A549 (cell line): ENCODE data around the gene DNAJA3. TPM values are rescaled to one million over a fixed set of nuclear protein-coding genes. Genes with fewer than 3 reads are reported as not detected.

Experiments used
- ATAC-seq, 2 experiments: fragments of 200-7000 bp in 1 of 2; fragments of >200 bp in 1 of 2; cut with Nextera tagmentation in 1 of 2; cut with Tn5 transposase in 1 of 2; 3 replicates each; pipeline versions ENCODE4 v1.8.0 to v1.9.1; 2018 to 2020; ENCODE audit warnings: mild to moderate bottlenecking in 1 of 2, moderate library complexity in 1 of 2
- CTCF ChIA-PET: fragments of 300-600 bp; sonication (Branson Sonifier 250); formaldehyde crosslinking; extraction: SDS; loops from one replicate; lab custom pipeline; 2021; ENCODE audit warnings: antibody characterized with exemption, inconsistent platforms; lab: Yijun Ruan, JAX
- POLR2A ChIA-PET: fragments of 350-600 bp; formaldehyde crosslinking; extraction: SDS; loops from one replicate; lab custom pipeline; 2021; ENCODE audit warnings: antibody characterized with exemption, inconsistent platforms; lab: Yijun Ruan, JAX
- DNase-seq, 2 experiments: peaks; one replicate each; pipeline versions ENCODE4 v3.0.0 to v3.0.0-alpha.2; 2011 to 2016; ENCODE audit warnings: low read depth in 1 of 2, low spot score in 1 of 2
- FAIRE-seq: peaks from 2 replicates; lab custom pipeline; 2011; peaks lifted over from hg19 to GRCh38; lab: Jason Lieb, UNC
- H3K27ac ChIP-seq, 2 experiments: fragments of >200 bp; sonication (Bioruptor Twin); formaldehyde crosslinking; 3 replicates each; pipeline ENCODE4 v1.5.1; 2016 to 2017
- H3K4me1 ChIP-seq: fragments of >200 bp; sonication (Bioruptor Twin); formaldehyde crosslinking; 3 replicates; pipeline ENCODE4 v1.6.1; 2016
- H3K4me2 ChIP-seq: fragments of >200 bp; sonication (Bioruptor Twin); formaldehyde crosslinking; 3 replicates; pipeline ENCODE4 v1.6.1; 2016
- H3K4me3 ChIP-seq: fragments of >200 bp; sonication (Bioruptor Twin); formaldehyde crosslinking; 3 replicates; pipeline ENCODE4 v1.5.1; 2016
- H3K9me3 ChIP-seq: fragments of >200 bp; sonication (Bioruptor Twin); formaldehyde crosslinking; 3 replicates; pipeline ENCODE4 v1.6.1; 2016
- CBX8 ChIP-seq: fragments of 200-600 bp; sonication (generic); IDR thresholded peaks from 2 replicates; pipeline ENCODE4 v1.6.1; 2016
- CHD2 ChIP-seq: fragments of 150-350 bp; IDR thresholded peaks from 2 replicates; pipeline ENCODE4 v1.6.1; 2014; ENCODE audit warnings: low read length; ENCODE audit not compliant: partially characterized antibody
- EHMT2 ChIP-seq: fragments of 200-600 bp; sonication (generic); IDR thresholded peaks from 2 replicates; pipeline ENCODE4 v1.6.1; 2016; ENCODE audit warnings: antibody characterized with exemption, low read depth, mild to moderate bottlenecking, moderate library complexity
- FOXS1 ChIP-seq: fragments of 250-450 bp; sonication (Bioruptor Pico); IDR thresholded peaks from 2 replicates; pipeline ENCODE4 v1.5.0; 2020; ENCODE audit warnings: mild to moderate bottlenecking, moderate library complexity
- HEYL ChIP-seq: fragments of 250-450 bp; sonication (Bioruptor Pico); IDR thresholded peaks from 2 replicates; pipeline ENCODE4 v1.8.0; 2021; ENCODE audit warnings: mild to moderate bottlenecking, moderate library complexity
- HOXA7 ChIP-seq: fragments of 250-450 bp; sonication (Bioruptor Pico); IDR thresholded peaks from 2 replicates; pipeline ENCODE4 v1.5.0; 2020; ENCODE audit warnings: mild to moderate bottlenecking, moderate library complexity
- HOXB13 ChIP-seq: fragments of 250-450 bp; sonication (Bioruptor Pico); IDR thresholded peaks from 2 replicates; pipeline ENCODE4 v1.5.0; 2020; ENCODE audit warnings: low read depth, mild to moderate bottlenecking, moderate library complexity
- KDM5A ChIP-seq: fragments of 200-600 bp; sonication (generic); IDR thresholded peaks from 2 replicates; pipeline ENCODE4 v1.6.1; 2016; ENCODE audit warnings: antibody characterized with exemption, mild to moderate bottlenecking
- MAFK ChIP-seq: fragments of 450-650 bp; IDR thresholded peaks from 2 replicates; pipeline ENCODE4 v1.6.1; 2014; ENCODE audit not compliant: partially characterized antibody
- MAZ ChIP-seq: fragments of 150-350 bp; IDR thresholded peaks from 2 replicates; pipeline ENCODE4 v1.6.1; 2014; ENCODE audit warnings: antibody characterized with exemption, low read depth, low read length, borderline replicate concordance
- NPAS2 ChIP-seq: fragments of 250-450 bp; sonication (Bioruptor Pico); IDR thresholded peaks from 2 replicates; pipeline ENCODE4 v1.8.0; 2022; ENCODE audit warnings: mild to moderate bottlenecking, moderate library complexity, borderline replicate concordance
- PBX3 ChIP-seq: IDR thresholded peaks from 2 replicates; pipeline ENCODE4 v1.6.1; 2012
- PHF8 ChIP-seq: fragments of 200-600 bp; sonication (generic); IDR thresholded peaks from 2 replicates; pipeline ENCODE4 v1.6.1; 2016; ENCODE audit warnings: low read depth, mild to moderate bottlenecking, antibody characterized with exemption, moderate library complexity, borderline replicate concordance
- POLR2A ChIP-seq: IDR thresholded peaks from 2 replicates; pipeline ENCODE4 v1.6.1; 2012; ENCODE audit warnings: mild to moderate bottlenecking, low read length
- SREBF2 ChIP-seq: fragments of 450-650 bp; IDR thresholded peaks from 2 replicates; pipeline ENCODE4 v1.6.1; 2014; ENCODE audit warnings: mild to moderate bottlenecking, moderate library complexity
- TFCP2L1 ChIP-seq: fragments of 250-450 bp; sonication (Bioruptor Pico); IDR thresholded peaks from 2 replicates; pipeline ENCODE4 v1.5.0; 2021; ENCODE audit warnings: mild to moderate bottlenecking
- TP53 ChIP-seq: fragments of 250-450 bp; sonication (Bioruptor Pico); IDR thresholded peaks from 2 replicates; pipeline ENCODE4 v1.5.0; 2021; ENCODE audit warnings: mild to moderate bottlenecking, moderate library complexity
- USF2 ChIP-seq: fragments of 450-650 bp; IDR thresholded peaks from 2 replicates; pipeline ENCODE4 v1.6.1; 2014; ENCODE audit warnings: antibody characterized with exemption
- ZNF302 ChIP-seq: fragments of 250-450 bp; sonication (Bioruptor Pico); IDR thresholded peaks from 2 replicates; pipeline ENCODE4 v1.9.0; 2021; ENCODE audit warnings: inconsistent platforms, mild to moderate bottlenecking, moderate library complexity
- ZSCAN20 ChIP-seq: fragments of 250-450 bp; sonication (Bioruptor Pico); IDR thresholded peaks from 2 replicates; pipeline ENCODE4 v1.8.0; 2022; ENCODE audit warnings: mild to moderate bottlenecking, moderate library complexity
- WGBS: methylation state at CpG from one replicate; pipeline ENCODE4 v1.1.6; 2017; ENCODE audit errors: missing lambda C conversion rate; 5-methylcytosine and 5-hydroxymethylcytosine counted together
- polyA plus RNA-seq, 4 experiments: library from polyadenylated mRNA; depleted of rRNA in 3 of 4; stranded (reverse); fragments of >200 nt; fragmentation: RNase III in 1 of 4; extraction: RNeasy Plus Mini Kit Qiagen cat#74134 plus additional on column Dnase treatment in 1 of 4; gene quantifications; 2 replicates in 3 of 4; 3 replicates in 1 of 4; pipeline ENCODE4 v1.2.3, GENCODE V29; 2011 to 2017
- TF ChIP-seq, protein P1 (sequence below): IDR thresholded peaks from 2 replicates; pipeline ENCODE4 v1.6.1; 2012; ENCODE audit warnings: low read depth, borderline replicate concordance
- TF ChIP-seq, protein P2 (sequence below): fragments of >200 bp; sonication (Bioruptor Twin); formaldehyde crosslinking; IDR thresholded peaks from 2 replicates; pipeline ENCODE4 v1.6.1; 2016

Gene DNAJA3
- polyA plus RNA-seq, 2 of the 4 experiments (the other 2 are of a cell fraction), result 64.6 to 77.2 TPM

DNA sequence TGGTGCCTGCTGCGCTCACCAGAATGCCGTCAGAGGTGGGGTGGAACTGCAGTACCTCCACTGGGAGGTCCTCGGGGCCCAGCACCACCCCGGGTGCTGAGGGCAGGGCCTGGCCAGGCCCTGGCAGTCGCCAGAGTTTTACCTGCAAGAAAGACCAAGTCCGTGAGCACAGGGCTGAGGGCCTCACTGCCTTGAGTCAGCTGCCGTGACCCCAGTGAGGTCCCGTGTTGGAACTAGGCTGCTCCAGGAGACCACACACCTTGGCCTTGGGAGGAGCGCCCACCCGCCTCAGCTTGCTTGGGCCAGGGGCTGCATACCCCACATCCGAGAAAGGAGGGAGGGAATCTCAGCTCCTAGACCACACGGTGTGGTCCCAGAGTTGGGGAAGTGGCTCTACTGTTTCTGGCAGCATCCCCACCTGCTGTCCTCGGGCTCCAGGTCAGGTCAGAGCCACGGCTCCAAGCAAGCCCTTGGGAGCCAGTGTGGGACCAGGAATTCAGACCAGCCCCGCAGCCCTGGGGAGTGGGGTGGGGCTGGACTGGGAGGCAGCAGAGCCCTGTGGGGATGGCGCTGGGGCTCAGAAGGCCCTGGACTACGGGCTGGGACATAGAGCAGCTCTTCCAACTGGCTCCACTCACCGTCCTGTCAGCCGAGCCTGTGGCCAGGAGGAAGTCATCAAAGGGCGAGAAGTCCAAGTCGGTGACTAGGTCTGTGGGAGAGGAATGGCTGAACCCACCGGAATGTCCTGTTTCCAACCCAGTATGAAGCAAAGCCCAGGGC is 17.9 kb upstream of the DNAJA3 start:
- H3K4me1 ChIP-seq, result no peaks in the 10 kb centered on the region
- DNase-seq (no peak), ATAC-seq (no peak), FAIRE-seq (no peak)
- H3K27ac ChIP-seq, result no peak overlapping the region
- H3K4me2 ChIP-seq, result no peak overlapping the region
- no peak for TF ChIP-seq SREBF2
- ChIA-PET CTCF (interaction anchor here (1.2 to 32.6 kb wide), 3 partner anchors 23 to 97 kb away, joined by 3 to 833 read pairs (median 638); partner anchors contain the start of gene VASN), POLR2A (no interaction called here)
- no peaks in the 10 kb centered on the region for H3K9me3 ChIP-seq
- WGBS, result 95% methylated on average over 18 of the region's 22 CpGs
- H3K4me3 ChIP-seq, result no peak overlapping the region

- no peaks in the 10 kb centered on the region for H3K9me3 ChIP-seq
- 94% methylated on average over 7 of the region's 10 CpGs for WGBS
- DNase-seq (no peak), ATAC-seq (no peak), FAIRE-seq (no peak)
- no peak overlapping the region for H3K4me3 ChIP-seq
- H3K4me2 ChIP-seq, result no peak overlapping the region
- POLR2A ChIA-PET, result no interaction called here
- no peaks in the 10 kb centered on the region for H3K4me1 ChIP-seq
- CTCF ChIA-PET, result interaction anchor here (1.2 to 32.6 kb wide), 3 partner anchors 24 to 98 kb away, joined by 3 to 833 read pairs (median 638); partner anchors contain the start of gene VASN
- no peak overlapping the region for H3K27ac ChIP-seq
- TF ChIP-seq KDM5A (no peak), HOXB13 (CRISPR knock-in tag) (no peak), TP53 (CRISPR knock-in tag) (no peak), ZSCAN20 (no peak), TFCP2L1 (CRISPR knock-in tag) (no peak), EHMT2 (no peak), PHF8 (no peak), CBX8 (no peak), POLR2A (no peak), FOXS1 (CRISPR knock-in tag) (no peak), HOXA7 (no peak), NPAS2 (no peak)
- TF ChIP-seq, protein P1, sequence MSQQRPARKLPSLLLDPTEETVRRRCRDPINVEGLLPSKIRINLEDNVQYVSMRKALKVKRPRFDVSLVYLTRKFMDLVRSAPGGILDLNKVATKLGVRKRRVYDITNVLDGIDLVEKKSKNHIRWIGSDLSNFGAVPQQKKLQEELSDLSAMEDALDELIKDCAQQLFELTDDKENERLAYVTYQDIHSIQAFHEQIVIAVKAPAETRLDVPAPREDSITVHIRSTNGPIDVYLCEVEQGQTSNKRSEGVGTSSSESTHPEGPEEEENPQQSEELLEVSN, result no peak
- TF ChIP-seq, protein P2, sequence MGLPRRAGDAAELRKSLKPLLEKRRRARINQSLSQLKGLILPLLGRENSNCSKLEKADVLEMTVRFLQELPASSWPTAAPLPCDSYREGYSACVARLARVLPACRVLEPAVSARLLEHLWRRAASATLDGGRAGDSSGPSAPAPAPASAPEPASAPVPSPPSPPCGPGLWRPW, result no peak
Measured at GRCh38 chr16:4408323-4408690, 17.4 kb upstream of the DNAJA3 start.

DNA sequence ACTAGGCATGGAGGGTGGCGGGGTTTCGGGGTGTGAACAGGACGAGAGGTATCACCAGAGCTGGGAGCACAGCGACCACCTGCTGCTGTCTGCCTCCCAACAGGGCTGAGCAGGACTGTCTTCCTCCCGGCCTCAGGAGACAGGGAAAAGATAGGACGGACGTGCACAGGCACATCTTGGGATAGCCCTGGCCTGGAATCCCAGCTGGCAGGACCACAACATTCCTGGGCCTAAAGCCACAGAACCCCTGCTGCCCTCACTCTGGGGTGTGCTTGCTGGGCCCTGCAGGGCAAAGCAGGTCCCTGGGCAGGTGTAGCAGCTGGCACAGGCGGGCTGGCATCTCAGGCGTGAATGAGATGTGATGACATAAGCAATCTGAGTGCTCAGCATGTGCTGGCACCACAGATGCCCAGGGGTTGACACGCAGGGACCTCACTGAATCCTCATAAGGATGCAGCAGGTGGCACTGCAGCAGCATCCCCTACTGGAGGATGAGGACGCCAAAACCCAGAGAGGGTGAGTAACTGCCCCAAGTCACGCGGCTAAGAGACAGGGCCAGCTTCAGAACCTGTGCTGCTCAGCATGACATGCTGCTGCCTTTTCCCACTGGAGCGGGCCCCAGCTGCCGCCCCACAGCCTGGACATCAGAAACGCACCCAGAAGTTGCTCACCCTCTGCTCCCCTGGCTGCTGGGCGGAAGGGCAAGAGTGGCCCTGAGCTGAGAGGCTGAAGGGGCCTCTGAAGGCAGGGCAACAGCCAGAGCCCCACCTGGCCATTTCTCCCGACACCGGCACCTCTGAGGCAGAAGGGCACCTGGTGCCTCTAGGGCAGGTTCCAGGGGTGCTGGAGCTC is 16.4 kb upstream of the DNAJA3 start:
- H3K4me2 ChIP-seq, result no peak overlapping the region
- DNase-seq, result peak; percentile 35 to 51
- no peaks in the 10 kb centered on the region for H3K9me3 ChIP-seq
- H3K27ac ChIP-seq, result no peak overlapping the region
- no peak overlapping the region for H3K4me3 ChIP-seq
- CTCF ChIA-PET, result interaction anchor here (0.5 to 32.6 kb wide), 9 partner anchors 7 to 783 kb away, joined by 3 to 833 read pairs (median 4); partner anchors contain the start of gene VASN
- H3K4me1 ChIP-seq, result no peaks in the 10 kb centered on the region
- WGBS, result 89% methylated on average over 13 of the region's 19 CpGs
- TF ChIP-seq USF2, result no peak
- TF ChIP-seq HEYL, result no peak
- TF ChIP-seq ZNF302, result no peak
- no peak for TF ChIP-seq PBX3
- TF ChIP-seq, protein P2, result no peak
- TF ChIP-seq TFCP2L1 (CRISPR knock-in tag), result no peak
- TF ChIP-seq MAFK, result peak; percentile 56
- no peak for TF ChIP-seq MAZ
- no peak for TF ChIP-seq CHD2
- TF ChIP-seq, all 56 proteins: peak for 1
- FAIRE-seq (no peak), ATAC-seq (peak; percentile 50 to 64)
- POLR2A ChIA-PET, result no interaction called here
